ENCODE measurements around the gene SASH1. TPM values are rescaled to one million over a fixed set of nuclear protein-coding genes. Genes with fewer than 3 reads are reported as not detected.

Gene SASH1
- total RNA-seq, 1 experiment from 2014 or later = 6.6 TPM

GRCh38 chr6:148518511-148519156 lies 176.0 kb downstream of the SASH1 start:
- CTCF ChIA-PET = no interaction called here
- ATAC-seq = no peak
- H3K27ac ChIP-seq (ENCODE audit: low read length) = no peak overlapping the region
- H3K4me3 ChIP-seq (ENCODE audit: low read depth in 2 of 2, low read length in 2 of 2) = no peak overlapping the region
- H3K4me1 ChIP-seq (ENCODE audit: control insufficient read depth, insufficient read depth, low read length) = no peaks in the 10 kb centered on the region
- H3K9me3 ChIP-seq (ENCODE audit: control insufficient read depth, insufficient read depth, low read depth, low read length) = no peaks in the 10 kb centered on the region
- POLR2A ChIA-PET = no interaction called here
- in situ Hi-C loops (cut with HindIII; ENCODE audit: low pct_unique_long_range_greater_than_20kb, low sequenced_read_pairs) = no loop called here
- no peak for DNase-seq (ENCODE audit: low read depth, low spot score)
- BruUV-seq (replicated peaks) = no TSS peak
- intact Hi-C loops (cut with micrococcal nuclease; ENCODE audit: unreplicated experiment) = no loop called here
- H3K27me3 ChIP-seq (ENCODE audit: control insufficient read depth, insufficient read depth, low read length) = no peaks in the 10 kb centered on the region
- H3K36me3 ChIP-seq (ENCODE audit: control insufficient read depth, insufficient read depth, low read length) = no peaks in the 10 kb centered on the region
- TF ChIP-seq CTCF (IDR thresholded peaks at IDR 0.05) = no peak
- no peak for TF ChIP-seq REST (IDR thresholded peaks at IDR 0.05; ENCODE audit: insufficient read depth in 1 of 2, low read depth in 2 of 2, low read length in 1 of 2)
- no peak for TF ChIP-seq POLR2AphosphoS5 (IDR thresholded peaks at IDR 0.05; ENCODE audit: low read depth, low read length)
- no peak for TF ChIP-seq SIN3A (IDR thresholded peaks at IDR 0.05; ENCODE audit: borderline replicate concordance, insufficient read depth, low read depth, low read length)
- no peak for TF ChIP-seq TCF7L2 (IDR thresholded peaks at IDR 0.05; ENCODE audit: low read depth, low read length)

GRCh38 chr6:148520109-148520841 lies 177.6 kb downstream of the SASH1 start:
- ChIA-PET CTCF (no interaction called here), POLR2A (no interaction called here)
- Histone ChIP-seq H3K4me3 (ENCODE audit: low read depth in 2 of 2, low read length in 2 of 2) (no peak overlapping the region), H3K9me3 (ENCODE audit: control insufficient read depth, insufficient read depth, low read depth, low read length) (no peaks in the 10 kb centered on the region), H3K4me1 (ENCODE audit: control insufficient read depth, insufficient read depth, low read length) (no peaks in the 10 kb centered on the region), H3K27ac (ENCODE audit: low read length) (no peak overlapping the region), H3K27me3 (ENCODE audit: control insufficient read depth, insufficient read depth, low read length) (no peaks in the 10 kb centered on the region), H3K36me3 (ENCODE audit: control insufficient read depth, insufficient read depth, low read length) (no peaks in the 10 kb centered on the region)
- in situ Hi-C loops (cut with HindIII; ENCODE audit: low pct_unique_long_range_greater_than_20kb, low sequenced_read_pairs) (no loop called here), intact Hi-C loops (cut with micrococcal nuclease; ENCODE audit: unreplicated experiment) (no loop called here)
- DNase-seq (ENCODE audit: low read depth, low spot score) (no peak), ATAC-seq (no peak)
- no TSS peak for BruUV-seq (replicated peaks)
- TF ChIP-seq SIN3A (IDR thresholded peaks at IDR 0.05; ENCODE audit: borderline replicate concordance, insufficient read depth, low read depth, low read length) (no peak), CTCF (IDR thresholded peaks at IDR 0.05) (no peak), REST (IDR thresholded peaks at IDR 0.05; ENCODE audit: insufficient read depth in 1 of 2, low read depth in 2 of 2, low read length in 1 of 2) (no peak), TCF7L2 (IDR thresholded peaks at IDR 0.05; ENCODE audit: low read depth, low read length) (no peak)
